GM21529 (cell line): ENCODE data around the gene CALD1.

Experiments used
- ATAC-seq: cut with Tn5 transposase; IDR thresholded peaks from one replicate; pipeline ENCODE4 v1.9.1; 2021; ENCODE audit not compliant: unreplicated experiment

Gene CALD1

DNA sequence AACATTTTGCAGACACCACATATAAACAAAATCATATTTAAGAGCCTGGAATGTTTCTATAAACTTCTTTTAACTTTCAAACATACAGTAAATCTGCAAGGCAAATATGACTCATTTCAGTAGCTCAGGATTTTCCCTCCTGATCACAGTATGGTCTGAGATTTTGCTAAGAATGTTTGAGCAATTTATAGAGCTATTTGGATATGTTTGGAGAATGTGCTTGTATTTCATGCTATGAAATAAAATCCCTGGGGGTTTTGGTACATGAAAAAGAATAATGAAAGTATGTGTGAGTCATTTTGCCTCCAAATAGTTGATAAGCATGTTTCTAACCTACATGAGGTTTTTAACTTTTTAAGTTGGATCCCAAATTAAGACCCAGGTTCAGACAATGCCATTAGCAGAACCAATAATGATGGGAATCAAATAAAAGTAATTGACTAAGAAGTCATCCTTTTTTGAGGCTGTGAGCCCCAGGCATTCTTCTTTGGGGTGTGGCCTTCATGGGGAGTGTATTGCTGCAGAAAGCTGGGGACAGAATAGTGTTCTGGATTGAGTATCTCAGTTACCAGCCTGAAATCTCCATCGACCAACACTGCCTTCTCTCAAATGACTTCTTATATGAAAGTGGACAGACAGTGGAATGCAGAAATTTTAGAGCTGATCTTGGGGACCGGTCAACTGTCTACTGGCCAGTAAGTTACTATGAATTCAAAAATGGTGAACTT, 140.8 kb downstream of the CALD1 start:
- no peak for ATAC-seq

DNA sequence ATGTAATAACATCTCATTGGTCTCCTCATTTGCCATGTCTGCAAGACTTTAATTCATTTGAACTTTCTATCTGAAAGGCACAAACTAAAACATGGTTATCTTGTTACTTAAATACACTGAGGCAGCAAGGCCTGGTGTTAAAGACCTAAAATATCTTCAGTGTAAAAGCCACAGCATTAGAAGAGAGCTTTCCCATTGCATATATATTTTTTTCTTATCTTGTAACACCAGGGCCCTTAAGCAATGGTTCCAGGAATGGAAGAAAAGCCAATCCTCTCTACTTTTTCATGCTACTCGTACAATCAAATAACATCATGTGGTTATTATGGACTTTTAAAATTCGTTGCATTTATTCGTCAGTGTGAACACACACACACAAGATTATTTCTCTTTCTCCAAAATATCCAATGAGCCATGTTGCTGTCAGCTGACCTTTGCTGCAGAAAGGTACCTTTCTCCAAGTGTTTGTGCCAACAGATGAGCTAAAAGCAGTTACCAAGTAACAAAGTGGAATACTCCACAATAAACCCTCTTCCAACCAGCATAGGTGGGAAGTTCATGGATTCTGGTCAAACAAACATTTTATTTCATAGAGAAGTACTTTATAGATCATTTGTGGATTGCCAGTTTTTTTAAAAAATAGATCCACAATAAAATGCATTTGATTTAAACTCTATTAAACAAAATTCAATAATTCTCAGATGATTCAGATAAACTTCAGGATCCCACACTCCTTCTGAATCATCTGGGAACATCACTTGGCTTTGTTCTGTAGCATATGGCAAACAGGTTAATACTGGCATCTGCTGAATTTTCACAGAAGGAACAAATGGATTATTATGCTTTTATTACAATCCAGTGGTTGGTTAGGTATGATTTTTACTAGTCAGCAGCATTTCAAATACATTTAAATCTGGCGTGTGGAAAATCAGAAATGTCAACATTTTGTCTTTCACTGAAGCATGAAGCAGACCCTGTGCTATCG, 143.6 kb downstream of the CALD1 start:
- ATAC-seq = no peak

DNA sequence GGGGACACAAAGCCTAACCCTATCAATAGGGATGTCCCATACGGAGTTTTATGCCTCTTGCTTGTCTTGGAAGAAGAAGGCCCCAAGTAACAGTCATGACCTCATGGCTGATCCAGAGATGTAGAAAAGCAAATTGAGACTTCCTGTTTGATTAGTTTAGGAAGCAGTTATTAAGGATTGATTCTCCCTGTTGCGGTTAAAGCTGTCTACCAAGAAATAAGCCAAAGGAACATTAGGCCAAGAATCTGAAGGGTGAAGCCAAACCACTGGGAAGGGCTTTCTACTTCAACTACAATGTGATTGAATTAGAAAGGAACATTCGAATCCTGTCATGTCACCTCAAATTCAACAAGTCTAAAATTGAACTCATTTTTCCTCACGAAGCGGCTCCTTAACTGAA, 146.3 kb downstream of the CALD1 start:
- no peak for ATAC-seq

DNA sequence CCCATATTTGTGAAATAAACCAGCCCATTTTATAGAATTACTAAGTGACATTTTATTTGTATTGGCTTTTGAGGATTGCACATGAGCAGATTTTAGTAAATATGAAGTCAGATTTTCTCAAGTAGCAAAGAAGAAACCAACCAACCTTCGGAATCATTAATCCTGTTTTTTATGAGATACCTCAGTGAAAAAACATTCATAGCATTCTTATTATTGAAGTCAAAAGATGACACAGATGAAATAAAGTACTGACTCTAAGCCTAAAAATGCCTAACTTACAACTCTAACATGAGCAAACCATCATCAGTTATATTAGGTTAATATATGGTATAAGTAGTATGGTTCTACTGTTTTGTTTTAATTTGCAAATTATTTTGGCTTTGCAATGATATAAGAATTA, 147.0 kb downstream of the CALD1 start:
- no peak for ATAC-seq

DNA sequence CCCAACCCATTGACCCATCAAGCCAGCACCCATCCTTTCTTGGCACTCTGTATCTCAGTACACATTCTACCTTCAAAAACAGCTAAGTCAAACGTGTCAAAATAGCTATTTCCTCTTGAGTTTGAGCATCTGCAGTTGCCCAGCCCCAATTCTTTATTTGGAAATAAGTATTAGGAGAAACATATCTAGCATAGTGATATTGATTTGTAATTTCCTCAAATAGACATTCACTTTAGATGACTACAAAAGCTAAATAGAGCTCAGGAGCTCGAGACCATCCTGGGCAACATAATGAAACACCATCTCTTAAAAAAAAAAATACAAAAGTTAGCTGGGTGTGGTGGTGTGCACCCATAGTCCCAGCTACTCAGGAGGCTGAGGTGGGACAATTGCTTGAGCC, 147.6 kb downstream of the CALD1 start:
- ATAC-seq = no peak

DNA sequence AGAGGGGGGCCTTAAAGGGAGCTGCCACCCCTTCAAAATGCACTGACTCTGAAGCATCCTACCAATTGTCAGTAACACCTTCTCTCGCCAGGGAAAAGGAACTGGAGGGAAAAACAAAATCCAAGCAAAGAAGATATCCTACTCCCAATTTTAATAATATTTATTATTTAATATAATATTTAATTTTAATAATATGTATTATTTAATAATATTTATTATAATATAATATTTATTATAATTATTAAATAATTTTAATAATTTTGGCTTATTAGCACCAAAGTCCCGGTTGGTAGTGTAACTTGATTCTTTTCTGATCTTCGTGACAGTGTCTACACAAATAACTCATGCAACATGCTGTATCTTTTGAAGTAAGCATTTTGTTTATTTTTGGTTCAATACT, 148.3 kb downstream of the CALD1 start:
- ATAC-seq = no peak

DNA sequence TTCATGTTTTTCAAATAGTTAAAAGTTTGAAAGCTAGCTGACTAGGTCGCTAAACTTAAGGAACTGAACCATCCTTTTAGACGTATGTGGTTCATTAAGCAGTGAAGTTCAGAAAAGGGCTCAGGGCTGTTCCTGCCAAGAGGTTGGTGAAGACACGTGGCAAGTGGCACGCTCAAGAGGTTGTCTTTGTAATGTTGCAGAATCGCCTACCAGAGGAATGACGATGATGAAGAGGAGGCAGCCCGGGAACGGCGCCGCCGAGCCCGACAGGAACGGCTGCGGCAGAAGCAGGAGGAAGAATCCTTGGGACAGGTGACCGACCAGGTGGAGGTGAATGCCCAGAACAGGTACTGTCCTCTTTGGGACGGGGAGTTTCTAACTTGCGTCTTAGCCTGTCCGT, 149.1 kb downstream of the CALD1 start:
- no peak for ATAC-seq

DNA sequence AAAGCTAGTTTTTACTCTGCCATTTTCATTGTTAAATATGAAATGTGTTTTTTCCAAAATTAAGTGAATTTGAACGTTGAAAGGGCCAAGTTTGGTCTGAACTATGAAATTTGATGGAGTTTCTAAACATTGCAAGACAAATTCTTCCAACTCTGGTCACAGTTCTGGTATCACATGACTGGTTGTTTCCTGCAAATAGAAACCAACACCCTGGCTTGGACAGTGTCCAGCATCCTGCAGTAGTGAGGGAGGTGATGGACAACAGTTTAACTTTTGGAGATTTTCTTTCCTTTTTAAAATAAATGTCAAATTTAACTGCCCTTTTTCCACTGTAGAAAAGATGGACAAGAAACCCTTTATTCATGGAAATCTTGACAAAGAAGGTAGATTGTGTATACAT, 152.1 kb downstream of the CALD1 start:
- ATAC-seq = no peak

DNA sequence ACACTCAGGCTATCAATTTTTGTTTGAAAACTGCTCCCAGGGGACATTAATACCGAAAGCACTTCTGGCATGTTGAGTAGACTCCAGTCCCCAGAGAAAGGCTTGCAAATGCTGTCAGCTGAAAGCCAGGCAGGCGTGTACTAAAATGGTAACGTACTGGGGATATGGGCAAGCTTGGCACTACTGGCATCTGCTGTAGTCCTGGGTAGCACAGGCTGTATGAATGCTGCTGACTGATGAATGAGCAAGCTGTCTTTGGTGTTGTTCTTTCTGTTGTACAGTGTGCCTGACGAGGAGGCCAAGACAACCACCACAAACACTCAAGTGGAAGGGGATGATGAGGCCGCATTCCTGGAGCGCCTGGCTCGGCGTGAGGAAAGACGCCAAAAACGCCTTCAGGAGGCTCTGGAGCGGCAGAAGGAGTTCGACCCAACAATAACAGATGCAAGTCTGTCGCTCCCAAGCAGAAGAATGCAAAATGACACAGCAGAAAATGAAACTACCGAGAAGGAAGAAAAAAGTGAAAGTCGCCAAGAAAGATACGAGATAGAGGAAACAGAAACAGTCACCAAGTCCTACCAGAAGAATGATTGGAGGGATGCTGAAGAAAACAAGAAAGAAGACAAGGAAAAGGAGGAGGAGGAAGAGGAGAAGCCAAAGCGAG, 153.4 kb downstream of the CALD1 start:
- ATAC-seq = peak; percentile 78

DNA sequence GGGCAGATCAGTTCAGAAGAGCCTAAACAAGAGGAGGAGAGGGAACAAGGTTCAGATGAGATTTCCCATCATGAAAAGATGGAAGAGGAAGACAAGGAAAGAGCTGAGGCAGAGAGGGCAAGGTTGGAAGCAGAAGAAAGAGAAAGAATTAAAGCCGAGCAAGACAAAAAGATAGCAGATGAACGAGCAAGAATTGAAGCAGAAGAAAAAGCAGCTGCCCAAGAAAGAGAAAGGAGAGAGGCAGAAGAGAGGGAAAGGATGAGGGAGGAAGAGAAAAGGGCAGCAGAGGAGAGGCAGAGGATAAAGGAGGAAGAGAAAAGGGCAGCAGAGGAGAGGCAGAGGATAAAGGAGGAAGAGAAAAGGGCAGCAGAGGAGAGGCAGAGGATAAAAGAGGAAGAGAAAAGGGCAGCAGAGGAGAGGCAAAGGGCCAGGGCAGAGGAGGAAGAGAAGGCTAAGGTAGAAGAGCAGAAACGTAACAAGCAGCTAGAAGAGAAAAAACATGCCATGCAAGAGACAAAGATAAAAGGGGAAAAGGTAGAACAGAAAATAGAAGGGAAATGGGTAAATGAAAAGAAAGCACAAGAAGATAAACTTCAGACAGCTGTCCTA, 154.1 kb downstream of the CALD1 start:
- no peak for ATAC-seq

DNA sequence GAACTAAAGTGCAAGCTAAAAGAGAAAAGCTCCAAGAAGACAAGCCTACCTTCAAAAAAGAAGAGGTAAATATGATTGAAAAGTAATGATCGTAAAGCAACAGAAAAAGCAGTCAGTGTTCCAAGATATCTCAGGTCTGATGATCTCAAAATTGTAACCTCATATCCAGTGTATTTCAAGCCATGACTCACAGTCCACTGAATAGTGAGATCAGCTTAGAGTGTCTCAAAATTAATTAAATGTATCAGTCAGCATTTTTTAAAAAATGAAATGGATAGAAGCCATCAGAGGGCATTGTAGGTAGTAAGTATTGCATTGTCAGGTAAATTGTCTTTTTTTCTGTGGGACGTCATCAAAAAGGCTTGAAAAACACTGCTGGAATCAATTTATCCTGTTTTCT, 156.3 kb downstream of the CALD1 start:
- ATAC-seq = no peak

DNA sequence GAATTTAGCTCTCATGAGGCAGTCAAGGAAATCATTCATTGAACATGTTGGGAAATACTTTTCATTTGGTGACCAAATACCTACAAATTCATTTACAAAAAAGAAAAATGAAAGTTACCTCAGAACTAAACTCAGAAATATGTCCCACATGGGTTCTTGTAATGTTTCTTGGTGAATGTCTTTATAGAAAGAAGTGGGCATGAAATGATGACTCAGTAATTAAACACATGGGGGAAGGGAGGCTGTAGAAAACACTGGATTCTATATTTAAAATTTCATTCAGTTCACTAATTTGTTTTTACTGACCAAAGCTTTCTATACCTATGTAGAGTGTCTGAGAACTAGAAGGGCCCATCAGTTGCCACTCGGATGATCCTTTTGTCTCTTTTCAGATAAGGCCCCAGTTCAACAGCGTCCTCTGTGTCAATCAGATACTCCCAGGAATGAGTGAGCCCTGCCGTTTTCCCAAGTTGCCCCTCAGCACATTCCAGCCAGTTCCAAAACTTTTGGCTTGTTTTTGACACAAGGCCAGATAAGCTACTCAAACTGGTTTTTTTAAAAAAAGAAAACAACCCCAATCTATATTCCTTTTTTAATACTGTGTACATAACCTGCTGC, 157.6 kb downstream of the CALD1 start:
- no peak for ATAC-seq

DNA sequence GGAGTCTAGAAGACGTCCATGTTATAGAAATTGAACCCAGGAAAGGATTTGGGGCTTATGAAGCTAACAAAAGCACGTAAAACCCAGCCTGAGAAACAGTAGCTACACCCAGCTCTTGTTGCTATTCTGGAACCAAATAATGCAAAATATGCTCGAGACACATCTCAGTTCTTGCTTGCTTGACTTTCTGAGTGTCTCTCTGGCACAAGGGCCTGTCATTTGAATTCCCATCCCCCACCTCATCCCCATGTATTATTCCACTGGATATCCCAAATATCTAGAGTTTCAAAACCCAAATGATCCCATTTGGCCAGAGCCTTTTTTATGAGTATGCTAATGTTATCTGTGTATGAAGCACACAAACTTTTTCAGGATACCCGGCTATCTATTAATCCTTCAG, 158.7 kb downstream of the CALD1 start:
- ATAC-seq = no peak

DNA sequence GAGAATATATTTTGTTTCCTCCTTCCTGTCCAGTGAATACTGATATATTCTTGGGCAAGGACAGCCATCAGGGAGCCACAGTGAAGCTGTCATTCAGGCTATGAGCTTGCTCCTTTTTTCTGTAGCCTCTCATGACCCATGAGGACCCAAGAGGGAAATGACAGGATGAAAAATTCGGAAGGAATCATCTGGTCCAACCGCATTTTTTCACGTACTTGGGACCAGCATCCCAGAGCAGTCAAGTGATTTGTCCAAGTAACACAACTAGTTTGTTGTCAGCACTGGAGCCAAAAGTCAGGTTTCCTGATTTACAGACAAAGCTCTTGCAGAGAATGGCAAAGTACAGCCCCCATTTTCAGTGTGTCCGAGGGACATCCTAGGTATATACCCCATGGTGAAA, 159.7 kb downstream of the CALD1 start:
- ATAC-seq = no peak

DNA sequence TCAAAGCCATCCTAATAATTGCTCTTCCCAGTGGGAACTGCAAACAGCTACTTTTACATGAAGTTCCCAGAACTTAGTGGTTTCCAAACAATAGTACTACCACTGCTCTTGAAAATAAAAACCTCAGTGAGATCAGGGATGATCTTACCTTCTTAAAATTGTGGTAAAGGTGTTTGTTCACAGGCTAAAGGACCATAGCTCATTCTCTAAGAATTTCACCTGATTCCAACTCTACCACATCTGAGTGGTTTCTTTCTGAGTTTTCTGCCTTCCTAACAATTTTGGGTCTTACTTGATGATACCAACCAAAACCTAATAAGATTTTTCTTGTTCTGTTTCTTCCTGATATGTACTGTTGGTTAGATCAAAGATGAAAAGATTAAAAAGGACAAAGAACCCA, 161.3 kb downstream of the CALD1 start:
- ATAC-seq = no peak

DNA sequence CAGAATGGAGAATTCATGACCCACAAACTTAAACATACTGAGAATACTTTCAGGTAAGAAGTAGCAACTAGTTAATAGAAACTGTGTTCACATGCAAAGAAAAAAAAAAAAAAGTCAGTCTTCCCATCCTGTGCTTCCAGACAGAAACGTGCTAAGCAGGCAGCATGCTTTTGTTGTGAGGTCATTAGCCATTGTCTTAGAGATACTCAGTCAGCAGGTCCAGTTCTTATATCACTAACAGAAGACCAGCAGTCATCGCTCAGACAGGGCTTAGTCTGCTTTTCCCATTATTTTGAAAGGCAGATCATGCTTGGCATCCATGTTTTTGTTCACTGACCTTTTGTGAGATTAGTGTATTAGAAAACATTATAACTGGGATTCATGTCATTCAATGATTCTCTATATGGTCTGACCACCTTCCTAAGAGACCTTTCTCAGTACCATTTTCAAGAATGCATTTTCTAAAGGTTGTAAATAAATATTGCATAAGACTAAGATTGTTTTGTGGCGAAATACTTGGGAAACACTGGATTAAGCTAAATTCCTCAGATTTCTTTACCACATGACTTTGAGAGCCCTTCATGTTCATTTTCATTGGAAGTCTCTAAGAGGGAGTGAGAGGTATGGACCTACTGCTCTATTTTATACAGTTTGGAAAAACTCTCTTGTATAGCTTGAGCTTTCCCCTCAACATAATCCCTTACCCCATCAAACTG, 161.9 kb downstream of the CALD1 start:
- no peak for ATAC-seq

DNA sequence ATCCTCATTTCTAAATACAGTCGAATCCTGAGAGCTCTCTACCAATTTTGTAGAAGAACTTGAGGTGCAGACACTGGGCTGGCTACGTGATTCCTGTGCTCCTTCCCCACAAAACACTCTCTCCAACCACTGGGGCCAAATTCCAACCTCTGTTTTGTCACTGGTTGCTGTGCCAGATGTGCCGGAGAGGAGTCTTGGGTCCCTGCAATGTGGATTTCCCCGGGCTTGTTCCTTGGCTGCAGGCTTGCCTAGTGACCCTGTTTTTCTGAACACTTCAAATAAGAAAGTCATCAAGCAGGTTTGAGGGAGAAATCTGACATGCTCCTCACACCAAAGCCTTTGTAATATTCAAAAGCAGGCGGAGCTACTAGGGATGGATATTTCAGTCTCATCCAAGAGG, 162.5 kb downstream of the CALD1 start:
- ATAC-seq = no peak

DNA sequence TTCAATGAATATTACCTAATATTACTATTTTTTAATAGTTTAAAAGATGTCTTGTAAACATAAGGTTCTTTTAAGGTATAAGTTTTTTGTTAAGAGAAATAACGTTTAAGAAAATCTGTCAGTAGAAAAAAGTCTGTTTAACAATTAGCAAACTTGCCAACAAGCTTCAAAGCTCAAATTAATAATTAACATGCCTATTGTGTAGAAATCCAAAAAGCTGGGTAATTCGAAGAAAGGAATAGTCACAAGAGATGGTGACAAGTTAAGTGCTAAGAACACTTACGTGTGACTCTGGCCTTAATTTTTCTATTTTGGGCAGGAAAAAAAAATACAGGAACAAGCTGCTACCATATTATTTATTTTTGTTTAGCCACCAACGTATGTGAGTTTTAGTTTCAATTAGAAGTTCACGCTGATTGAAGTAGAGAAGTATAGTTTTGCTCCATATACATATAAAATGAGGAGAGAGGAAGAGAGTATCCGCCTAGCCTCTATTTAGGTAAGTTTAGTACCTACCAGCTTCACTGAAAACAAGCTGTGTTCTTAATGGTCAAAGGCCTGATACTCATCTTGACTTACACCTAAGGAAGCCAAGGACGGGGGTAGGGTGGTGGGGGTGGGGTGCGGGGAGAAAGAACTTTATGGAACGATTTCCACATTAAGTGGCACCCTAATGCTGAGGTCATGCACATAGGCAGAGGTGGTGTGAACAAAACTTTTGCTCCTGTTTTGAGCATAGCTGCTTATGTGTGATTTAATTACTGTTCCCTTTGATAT, 163.4 kb downstream of the CALD1 start:
- ATAC-seq = no peak

DNA sequence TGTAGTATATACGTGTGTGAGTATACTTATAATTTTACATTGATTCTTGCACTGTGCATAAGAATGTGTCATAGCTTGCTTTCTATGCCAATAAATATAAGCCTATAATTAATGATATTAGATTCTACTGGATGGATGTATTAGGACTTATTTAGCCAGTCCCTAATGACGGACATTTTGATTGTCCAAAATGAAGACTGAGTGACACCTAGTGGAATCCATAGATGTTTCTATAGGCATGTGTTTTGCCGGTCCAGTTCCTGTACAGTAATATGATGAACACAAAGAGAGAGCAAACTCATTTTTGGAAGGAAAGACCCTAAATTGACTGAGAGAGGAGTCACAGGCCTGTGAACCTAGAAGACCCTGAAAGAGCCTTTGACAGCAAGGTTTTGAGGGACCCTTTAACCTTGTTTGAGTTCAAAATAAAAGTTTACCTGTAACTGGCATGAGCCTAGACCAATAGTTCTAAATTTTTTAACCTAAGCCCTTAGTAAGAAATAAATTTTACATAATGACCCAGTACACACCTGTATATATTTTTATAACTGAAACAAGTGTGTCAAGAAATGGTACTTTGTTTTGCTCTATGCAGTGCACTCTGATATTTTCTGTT, 164.5 kb downstream of the CALD1 start:
- peak; percentile 85 for ATAC-seq
